Keratinocyte (primary cell): ENCODE data around the gene TSPEAR. TPM values are rescaled to one million over a fixed set of nuclear protein-coding genes. Genes with fewer than 3 reads are reported as not detected.

Experiments used
- DNase-seq: peaks from one replicate; pipeline ENCODE4 v3.0.0-alpha.2; 2011; ENCODE audit warnings: low read depth, missing footprints, low spot score
- FAIRE-seq: peaks from 2 replicates; lab custom pipeline; 2011; peaks lifted over from hg19 to GRCh38; lab: Jason Lieb, UNC
- H2AFZ ChIP-seq: 2 replicates; pipeline ENCODE4 v1.6.0; 2012; ENCODE audit warnings: low read length, control low read depth, inconsistent platforms; ENCODE audit not compliant: control insufficient read depth
- H3K27ac ChIP-seq: 2 replicates; pipeline ENCODE4 v1.5.1; 2011; ENCODE audit warnings: low read length; ENCODE audit not compliant: control insufficient read depth, insufficient read depth
- H3K27me3 ChIP-seq: 3 replicates; pipeline ENCODE4 v1.6.0; 2011; ENCODE audit warnings: low read length; ENCODE audit not compliant: control insufficient read depth, insufficient read depth; ENCODE audit errors: extremely low read depth
- H3K36me3 ChIP-seq, 2 experiments: 2 replicates in 1 of 2; 3 replicates in 1 of 2; pipeline ENCODE4 v1.5.1; 2011; ENCODE audit warnings: low read length in 2 of 2, mild to moderate bottlenecking in 1 of 2; ENCODE audit not compliant: control insufficient read depth in 2 of 2, insufficient read depth in 2 of 2; ENCODE audit errors: extremely low read depth in 1 of 2
- H3K4me1 ChIP-seq: 3 replicates; pipeline ENCODE4 v1.5.1; 2011; ENCODE audit warnings: low read length; ENCODE audit not compliant: control insufficient read depth, insufficient read depth; ENCODE audit errors: extremely low read depth
- H3K4me2 ChIP-seq: 3 replicates; pipeline ENCODE4 v1.6.0; 2011; ENCODE audit warnings: low read depth, low read length; ENCODE audit not compliant: control insufficient read depth, insufficient read depth; ENCODE audit errors: extremely low read depth
- H3K4me3 ChIP-seq, 3 experiments: fragments of 200-600 bp in 1 of 3; sonication (generic) in 1 of 3; 2 replicates in 2 of 3; 3 replicates in 1 of 3; pipeline ENCODE4 v1.5.1; 2011 to 2016; ENCODE audit warnings: low read length in 3 of 3, mild to moderate bottlenecking in 3 of 3, control low read depth in 2 of 3, inconsistent platforms in 1 of 3, low read depth in 1 of 3, mixed read lengths in 1 of 3, mixed run types in 1 of 3, moderate library complexity in 1 of 3; ENCODE audit not compliant: control insufficient read depth in 2 of 3, insufficient read depth in 2 of 3; ENCODE audit errors: extremely low read depth in 1 of 3
- H3K79me2 ChIP-seq: 2 replicates; pipeline ENCODE4 v1.6.0; 2012; ENCODE audit warnings: low read length; ENCODE audit not compliant: control insufficient read depth, insufficient read depth
- H3K9ac ChIP-seq: 3 replicates; pipeline ENCODE4 v1.6.0; 2011; ENCODE audit warnings: low read length; ENCODE audit not compliant: control insufficient read depth, insufficient read depth; ENCODE audit errors: extremely low read depth
- H3K9me1 ChIP-seq: 3 replicates; pipeline ENCODE4 v1.6.0; 2011; ENCODE audit warnings: low read length; ENCODE audit not compliant: control insufficient read depth, insufficient read depth; ENCODE audit errors: extremely low read depth
- H3K9me3 ChIP-seq: 2 replicates; pipeline ENCODE4 v1.5.1; 2012; ENCODE audit warnings: low read depth, low read length; ENCODE audit not compliant: control insufficient read depth
- H4K20me1 ChIP-seq: 3 replicates; pipeline ENCODE4 v1.6.0; 2011; ENCODE audit warnings: low read length; ENCODE audit not compliant: control insufficient read depth, insufficient read depth; ENCODE audit errors: extremely low read depth
- CTCF ChIP-seq, 3 experiments: IDR thresholded peaks in 1 of 3; conservative IDR thresholded peaks in 1 of 3; optimal IDR thresholded peaks in 1 of 3; 2 replicates in 2 of 3; 3 replicates in 1 of 3; pipeline versions ENCODE3 to v1.5.1; 2011; ENCODE audit warnings: low read length in 3 of 3, mild to moderate bottlenecking in 3 of 3, moderate library complexity in 2 of 3, control low read depth in 1 of 3, inconsistent platforms in 1 of 3; ENCODE audit not compliant: insufficient read depth in 2 of 3; ENCODE audit errors: extremely low read depth in 1 of 3
- EZH2 ChIP-seq: IDR thresholded peaks from one replicate; pipeline ENCODE4 v1.6.1; 2012; ENCODE audit warnings: inconsistent platforms, mild to moderate bottlenecking, low read length, moderate library complexity
- dilution Hi-C: fragments of 300-500 bp; cut with MboI; formaldehyde crosslinking; loops from one replicate; pipeline ENCODE4 v1.7.0; 2020; ENCODE audit warnings: low sequenced_read_pairs; ENCODE audit not compliant: extremely low pct_ligation_motif_present
- polyA plus RNA-seq, 5 experiments: library from polyadenylated mRNA; depleted of rRNA in 3 of 5; stranded (reverse) in 3 of 5; stranded (forward) in 1 of 5; unstranded in 1 of 5; fragments of >200 nt; gene quantifications; 1 replicate in 1 of 5; 2 replicates in 3 of 5; 3 replicates in 1 of 5; pipeline versions ENCODE4 v1.2.1 to v1.2.3, GENCODE V29; 2011 to 2012; ENCODE audit warnings: missing spikeins in 2 of 5, low read depth in 1 of 5, low replicate concordance in 1 of 5

Gene TSPEAR
- polyA plus RNA-seq, 1 donor (not counting 4 experiments of a cell fraction or from before 2014, with no cell fraction given): 0.12 TPM

DNA sequence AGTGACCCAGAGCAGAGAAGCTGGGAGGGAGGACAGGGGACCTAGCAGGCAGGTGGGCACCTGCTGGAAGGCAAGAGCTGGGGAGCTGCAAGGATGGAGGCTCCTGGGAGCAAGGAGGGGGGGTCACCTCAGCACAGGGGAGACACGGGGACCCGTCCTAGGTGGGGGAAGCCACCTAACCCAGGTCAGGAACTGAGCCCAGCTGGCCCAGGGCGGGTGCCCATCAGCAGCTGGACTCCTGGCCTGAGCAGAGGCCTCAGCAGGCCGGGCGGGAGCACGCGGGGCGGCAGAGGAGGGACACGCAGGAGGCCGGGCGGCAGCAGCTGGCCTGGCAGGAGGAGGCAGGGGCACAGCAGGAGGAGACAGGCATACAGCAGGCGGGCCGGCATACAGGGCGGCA lies 172.3 kb downstream of the TSPEAR start:
- Histone ChIP-seq H3K36me3 (no peaks in the 10 kb centered on the region), H3K79me2 (no peaks in the 10 kb centered on the region), H3K9ac (no peak overlapping the region), H3K27ac (no peak overlapping the region), H2AFZ (no peak overlapping the region), H3K4me1 (no peaks in the 10 kb centered on the region), H3K9me1 (no peaks in the 10 kb centered on the region), H3K9me3 (no peaks in the 10 kb centered on the region), H3K4me2 (no peak overlapping the region), H4K20me1 (no peaks in the 10 kb centered on the region), H3K4me3 (no peak overlapping the region), H3K27me3 (no peaks in the 10 kb centered on the region)
- dilution Hi-C loops: no loop called here
- TF ChIP-seq CTCF (optimal IDR thresholded peaks at IDR 0.05 in 1 of 3, IDR thresholded peaks at IDR 0.05 in 1 of 3, conservative IDR thresholded peaks at IDR 0.05 in 1 of 3; ENCODE audit: extremely low read depth in 1 of 3, insufficient read depth in 2 of 3, low read length in 3 of 3) (no peak), EZH2 (no peak)
- FAIRE-seq (no peak), DNase-seq (no peak)

DNA sequence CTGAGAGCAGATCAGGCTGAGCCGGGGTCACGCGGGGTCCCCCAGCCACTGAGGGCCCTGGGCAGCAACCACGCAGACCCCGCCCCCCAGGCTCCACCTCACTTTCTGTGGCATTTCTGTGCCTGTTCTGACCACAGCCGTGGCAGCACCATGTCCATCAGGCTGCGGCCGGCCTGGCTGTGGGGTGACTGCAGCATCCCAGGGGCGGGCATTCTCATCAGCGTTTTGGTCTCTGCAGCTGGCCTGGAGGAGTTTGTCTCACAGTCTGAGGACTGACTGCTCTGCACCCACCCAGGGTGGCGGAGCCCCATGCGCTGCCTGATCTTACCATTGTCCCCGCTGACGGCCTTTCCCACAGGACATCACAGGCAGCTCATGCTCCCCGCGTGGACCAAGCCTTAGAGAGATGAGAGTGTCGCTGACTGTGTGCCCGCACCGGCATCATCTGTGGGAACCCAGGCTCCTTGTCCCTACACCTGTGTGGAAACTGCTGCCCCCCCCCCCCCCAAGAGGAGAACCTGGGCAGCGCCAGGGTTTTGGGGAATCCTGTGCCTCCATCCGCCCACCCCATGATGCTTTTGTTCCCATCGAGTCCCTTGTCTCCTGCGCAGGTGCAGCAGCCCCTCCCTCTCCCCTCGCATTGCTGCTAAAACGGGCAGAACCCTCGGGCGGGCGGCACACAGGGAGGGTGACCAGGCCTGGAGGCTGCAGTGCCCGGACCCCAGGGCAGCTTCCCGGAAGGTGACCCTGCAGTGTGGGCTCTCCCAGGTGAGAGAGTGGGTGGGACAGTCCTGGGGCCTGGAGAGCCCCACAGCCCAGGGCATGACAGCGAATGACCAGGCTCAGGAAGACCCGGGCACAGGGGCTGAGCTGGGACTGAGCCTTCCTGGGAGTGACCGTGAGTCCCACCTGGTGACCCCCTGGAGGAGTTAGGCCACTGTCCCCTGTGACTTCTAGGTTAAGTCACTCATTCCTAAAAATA lies 173.2 kb downstream of the TSPEAR start:
- H3K79me2 ChIP-seq: no peaks in the 10 kb centered on the region
- DNase-seq (no peak), FAIRE-seq (no peak)
- no peaks in the 10 kb centered on the region for H3K36me3 ChIP-seq
- no peak overlapping the region for H2AFZ ChIP-seq
- H3K9ac ChIP-seq: no peak overlapping the region
- H3K4me3 ChIP-seq: no peak overlapping the region
- no peaks in the 10 kb centered on the region for H3K9me1 ChIP-seq
- no peaks in the 10 kb centered on the region for H4K20me1 ChIP-seq
- H3K9me3 ChIP-seq: no peaks in the 10 kb centered on the region
- H3K4me2 ChIP-seq: no peak overlapping the region
- TF ChIP-seq CTCF (optimal IDR thresholded peaks at IDR 0.05 in 1 of 3, IDR thresholded peaks at IDR 0.05 in 1 of 3, conservative IDR thresholded peaks at IDR 0.05 in 1 of 3; ENCODE audit: extremely low read depth in 1 of 3, insufficient read depth in 2 of 3, low read length in 3 of 3): no peak
- no peak for TF ChIP-seq EZH2
- dilution Hi-C loops: no loop called here
- no peaks in the 10 kb centered on the region for H3K27me3 ChIP-seq
- H3K27ac ChIP-seq: no peak overlapping the region
- H3K4me1 ChIP-seq: no peaks in the 10 kb centered on the region
